Breast epithelium (tissue), 3 donors: Measurements from ENCODE around the gene SPTBN1.

ENCODE experiments used
- POLR2A ChIP-seq: fragments of 450-650 bp; IDR thresholded peaks from one replicate; pipeline ENCODE4 v1.6.1; 2016; ENCODE audit warnings: antibody characterized with exemption, mild to moderate bottlenecking, moderate library complexity
- POLR2AphosphoS5 ChIP-seq, 3 donors: sonication (generic); formaldehyde crosslinking; IDR thresholded peaks; one replicate each; pipeline ENCODE4 v1.6.1; 2017; ENCODE audit warnings: antibody characterized with exemption in 3 of 3
- TF ChIP-seq, protein P1 (sequence below), 3 donors: fragments of 450-650 bp; IDR thresholded peaks; one replicate each; pipeline ENCODE4 v1.5.1; 2016 to 2017; ENCODE audit warnings: antibody characterized with exemption in 3 of 3, mild to moderate bottlenecking in 3 of 3, moderate library complexity in 3 of 3

DNA sequence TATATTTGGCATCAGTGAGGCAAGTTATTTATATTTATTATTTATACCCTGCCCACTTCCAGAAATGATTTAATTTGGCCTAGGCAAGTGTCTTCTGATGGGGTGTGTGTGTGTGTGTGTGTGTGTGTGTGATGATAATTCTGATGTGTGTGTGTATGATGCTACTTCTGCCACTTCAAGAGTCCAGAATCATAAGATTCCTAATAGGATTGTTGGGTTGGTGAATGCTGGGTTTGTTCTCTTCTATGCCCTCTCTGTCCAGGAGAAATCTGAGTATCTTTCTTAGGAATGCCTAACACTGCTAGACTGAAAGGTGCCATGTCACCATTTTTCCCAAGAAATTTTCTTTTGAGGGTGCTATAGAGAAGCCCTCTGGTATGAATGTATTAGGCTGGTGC is 122.5 kb downstream of the SPTBN1 start:
- TF ChIP-seq, protein P1, sequence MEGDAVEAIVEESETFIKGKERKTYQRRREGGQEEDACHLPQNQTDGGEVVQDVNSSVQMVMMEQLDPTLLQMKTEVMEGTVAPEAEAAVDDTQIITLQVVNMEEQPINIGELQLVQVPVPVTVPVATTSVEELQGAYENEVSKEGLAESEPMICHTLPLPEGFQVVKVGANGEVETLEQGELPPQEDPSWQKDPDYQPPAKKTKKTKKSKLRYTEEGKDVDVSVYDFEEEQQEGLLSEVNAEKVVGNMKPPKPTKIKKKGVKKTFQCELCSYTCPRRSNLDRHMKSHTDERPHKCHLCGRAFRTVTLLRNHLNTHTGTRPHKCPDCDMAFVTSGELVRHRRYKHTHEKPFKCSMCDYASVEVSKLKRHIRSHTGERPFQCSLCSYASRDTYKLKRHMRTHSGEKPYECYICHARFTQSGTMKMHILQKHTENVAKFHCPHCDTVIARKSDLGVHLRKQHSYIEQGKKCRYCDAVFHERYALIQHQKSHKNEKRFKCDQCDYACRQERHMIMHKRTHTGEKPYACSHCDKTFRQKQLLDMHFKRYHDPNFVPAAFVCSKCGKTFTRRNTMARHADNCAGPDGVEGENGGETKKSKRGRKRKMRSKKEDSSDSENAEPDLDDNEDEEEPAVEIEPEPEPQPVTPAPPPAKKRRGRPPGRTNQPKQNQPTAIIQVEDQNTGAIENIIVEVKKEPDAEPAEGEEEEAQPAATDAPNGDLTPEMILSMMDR (IDR thresholded peaks at IDR 0.05) = no peak
- TF ChIP-seq POLR2A = no peak
- no peak for TF ChIP-seq POLR2AphosphoS5 (IDR thresholded peaks at IDR 0.05)
